GM18868 (cell line): ENCODE measurements around the gene KRT33B.
"Not testable (repeated sequence)": the region's sequence is repeated elsewhere in the genome, so short reads cannot be mapped to it uniquely, and the experiment has no call there.

Experiments
- ATAC-seq: cut with Tn5 transposase; IDR thresholded peaks from one replicate; pipeline ENCODE4 v1.9.1; 2021; ENCODE audit warnings: mild to moderate bottlenecking, moderate library complexity; ENCODE audit not compliant: unreplicated experiment

Gene KRT33B

GRCh38 chr17:41369713-41370112, at the start of gene KRT33B:
KRT33B (minus strand) TSS chr17:41369813; CDS start chr17:41369750, 63 bp downstream.
- no peak for ATAC-seq

GRCh38 chr17:41418116-41418860, 48.7 kb upstream of the KRT33B start:
- no peak for ATAC-seq

GRCh38 chr17:41417576-41418015, 48.0 kb upstream of the KRT33B start:
- no peak for ATAC-seq

- ATAC-seq = no peak
These were observed 47.5 kb upstream of the KRT33B start for GRCh38 chr17:41417127-41417526.

GRCh38 chr17:41416479-41416878, 46.9 kb upstream of the KRT33B start:
- ATAC-seq = no peak

GRCh38 chr17:41415833-41416335, 46.3 kb upstream of the KRT33B start:
- ATAC-seq = no peak

- no peak for ATAC-seq
These were observed 45.8 kb upstream of the KRT33B start for GRCh38 chr17:41415411-41415810.

GRCh38 chr17:41413982-41414381, 44.4 kb upstream of the KRT33B start:
- no peak for ATAC-seq

- no peak for ATAC-seq
These were observed 43.8 kb upstream of the KRT33B start for GRCh38 chr17:41413353-41413957.

- ATAC-seq = no peak
These were observed 41.6 kb upstream of the KRT33B start for GRCh38 chr17:41411072-41411840.

- no peak for ATAC-seq
These were observed 37.6 kb upstream of the KRT33B start for GRCh38 chr17:41407226-41407625.

GRCh38 chr17:41406205-41406604, 36.6 kb upstream of the KRT33B start:
- ATAC-seq = no peak

GRCh38 chr17:41404024-41404671, 34.5 kb upstream of the KRT33B start:
- ATAC-seq = no peak

- ATAC-seq = no peak
These were observed 33.9 kb upstream of the KRT33B start for GRCh38 chr17:41403404-41404023.

- no peak for ATAC-seq
These were observed 32.5 kb upstream of the KRT33B start for GRCh38 chr17:41402161-41402560.

- ATAC-seq = no peak
These were observed 27.5 kb upstream of the KRT33B start, which contains the start of gene KRT31 for GRCh38 chr17:41396996-41397660. KRT31 (minus strand) TSS chr17:41397608; CDS start chr17:41397539, 69 bp downstream.

GRCh38 chr17:41396340-41396739, 26.7 kb upstream of the KRT33B start:
- no peak for ATAC-seq

GRCh38 chr17:41395611-41396010, 26.0 kb upstream of the KRT33B start:
- ATAC-seq = no peak

- not testable (repeated sequence) for ATAC-seq
These were observed 25.4 kb upstream of the KRT33B start for GRCh38 chr17:41395044-41395443.
